DOHH2 (cell line): Measurements from ENCODE around the gene PRDM10.

Source experiments
- H3F3A ChIP-seq: fragments of 200-600 bp; sonication (generic), shearing (Covaris generic); 2 replicates; pipeline ENCODE4 v1.6.0; 2016; ENCODE audit warnings: antibody characterized with exemption, mild to moderate bottlenecking; ENCODE audit not compliant: control insufficient read depth, insufficient read depth
- H3K27ac ChIP-seq: fragments of 200-600 bp; sonication (generic); 2 replicates; pipeline ENCODE4 v1.5.1; 2014; ENCODE audit warnings: low read depth, mild to moderate bottlenecking, low read length, moderate library complexity
- H3K27me3 ChIP-seq: fragments of 200-600 bp; sonication (generic); 2 replicates; pipeline ENCODE4 v1.6.1; 2014; ENCODE audit warnings: mild to moderate bottlenecking, low read length, mixed read lengths; ENCODE audit not compliant: control insufficient read depth
- H3K36me3 ChIP-seq: fragments of 200-600 bp; sonication (generic); 2 replicates; pipeline ENCODE4 v1.6.1; 2014; ENCODE audit warnings: mild to moderate bottlenecking, low read length, moderate library complexity, mixed read lengths; ENCODE audit not compliant: control insufficient read depth
- H3K4me1 ChIP-seq: fragments of 200-600 bp; sonication (generic); 2 replicates; pipeline ENCODE4 v1.6.1; 2014; ENCODE audit warnings: mild to moderate bottlenecking, low read length, mixed read lengths; ENCODE audit not compliant: control insufficient read depth
- H3K4me2 ChIP-seq: fragments of 200-600 bp; sonication (generic); 2 replicates; pipeline ENCODE4 v1.6.0; 2014; ENCODE audit warnings: mild to moderate bottlenecking, low read length, moderate library complexity
- H3K4me3 ChIP-seq: fragments of 200-600 bp; sonication (generic); 2 replicates; pipeline ENCODE4 v1.5.1; 2014; ENCODE audit warnings: mild to moderate bottlenecking, low read length, mixed read lengths
- H3K79me2 ChIP-seq: fragments of 200-600 bp; sonication (generic); 2 replicates; pipeline ENCODE4 v1.6.1; 2014; ENCODE audit warnings: mild to moderate bottlenecking, low read length, mixed read lengths; ENCODE audit not compliant: control insufficient read depth
- H3K9me2 ChIP-seq: fragments of 200-600 bp; sonication (generic); replicated peaks from 2 replicates; pipeline ENCODE4 v1.6.1; 2014; ENCODE audit warnings: mild to moderate bottlenecking, low read length, mixed read lengths; ENCODE audit not compliant: control insufficient read depth
- H3K9me3 ChIP-seq: fragments of 200-600 bp; sonication (generic); 2 replicates; pipeline ENCODE4 v1.6.1; 2014; ENCODE audit warnings: antibody characterized with exemption, low read length, mixed read lengths; ENCODE audit not compliant: control insufficient read depth, insufficient read depth
- H4K20me1 ChIP-seq: fragments of 200-600 bp; sonication (generic); 2 replicates; pipeline ENCODE4 v1.6.0; 2014; ENCODE audit warnings: low read depth, mild to moderate bottlenecking, antibody characterized with exemption, low read length, moderate library complexity; ENCODE audit not compliant: control insufficient read depth, insufficient read depth
- CTCF ChIP-seq: fragments of 200-600 bp; sonication (generic); IDR thresholded peaks from one replicate; pipeline ENCODE4 v1.5.1; 2014; ENCODE audit warnings: antibody characterized with exemption, mild to moderate bottlenecking, low read depth, low read length; ENCODE audit not compliant: poor library complexity, severe bottlenecking
- EZH2phosphoT487 ChIP-seq: fragments of 200-600 bp; sonication (generic); IDR thresholded peaks from 2 replicates; pipeline ENCODE4 v1.6.1; 2017; ENCODE audit warnings: borderline replicate concordance, mild to moderate bottlenecking, antibody characterized with exemption, low read length, moderate library complexity, mixed read lengths

PRDM10 gene

GRCh38 chr11:130042093-130042591 lies 39.5 kb upstream of the PRDM10 start:
- no peaks in the 10 kb centered on the region for H3K79me2 ChIP-seq
- H3K4me3 ChIP-seq, result no peak overlapping the region
- no peak overlapping the region for H3K27ac ChIP-seq
- no peak for TF ChIP-seq CTCF
- no peak for TF ChIP-seq EZH2phosphoT487
- H4K20me1 ChIP-seq, result no peaks in the 10 kb centered on the region
- no peaks in the 10 kb centered on the region for H3K27me3 ChIP-seq
- H3K36me3 ChIP-seq, result no peaks in the 10 kb centered on the region
- peaks cover 21% of the 10 kb centered on the region for H3K4me1 ChIP-seq
- H3F3A ChIP-seq, result no peaks in the 10 kb centered on the region
- no peaks in the 10 kb centered on the region for H3K9me2 ChIP-seq
- H3K9me3 ChIP-seq, result no peaks in the 10 kb centered on the region
- peak overlapping the region; percentile 14 for H3K4me2 ChIP-seq

DNA sequence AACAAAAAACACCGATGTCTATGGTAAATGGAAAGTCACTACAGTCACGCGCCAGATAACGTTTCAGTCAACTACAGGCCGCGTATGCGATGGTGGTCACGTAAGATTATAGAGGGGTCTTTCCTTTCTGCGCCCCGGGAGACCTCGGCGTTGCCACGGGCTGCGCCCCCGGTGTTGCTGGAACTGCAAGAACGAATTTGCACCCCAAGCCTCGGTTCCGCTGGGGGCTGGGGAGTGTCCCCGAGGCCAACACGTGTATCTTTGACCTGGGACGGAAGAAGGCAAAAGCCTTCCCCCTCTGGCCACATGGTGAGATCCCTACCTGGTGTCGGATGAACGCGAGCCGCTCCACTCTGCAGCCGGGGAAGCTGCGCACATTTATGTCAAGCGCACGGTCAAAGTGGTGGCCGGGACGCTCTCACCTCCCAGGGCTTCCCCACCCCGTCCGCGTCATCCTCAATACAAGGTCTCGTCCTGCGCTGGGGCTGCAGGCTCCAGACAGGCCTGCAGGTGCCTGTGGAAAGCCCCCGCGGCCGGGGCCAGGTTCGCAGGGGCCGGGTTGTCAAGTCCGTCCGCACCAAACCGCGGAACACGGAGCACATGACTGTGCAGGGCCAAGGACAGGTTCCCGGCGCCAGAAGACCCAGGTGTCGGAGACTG lies 37.8 kb upstream of the PRDM10 start:
- Histone ChIP-seq H3K9me3 (no peaks in the 10 kb centered on the region), H3K79me2 (no peaks in the 10 kb centered on the region), H3K36me3 (no peaks in the 10 kb centered on the region), H3K27me3 (no peaks in the 10 kb centered on the region), H3K4me3 (no peak overlapping the region), H3F3A (no peaks in the 10 kb centered on the region), H3K27ac (no peak overlapping the region), H3K4me2 (no peak overlapping the region), H3K4me1 (peaks cover 25% of the 10 kb centered on the region), H4K20me1 (no peaks in the 10 kb centered on the region), H3K9me2 (no peaks in the 10 kb centered on the region)
- TF ChIP-seq CTCF (no peak), EZH2phosphoT487 (no peak)

- Histone ChIP-seq H3K4me1 (peaks cover 31% of the 10 kb centered on the region), H3F3A (no peaks in the 10 kb centered on the region), H3K4me2 (no peak overlapping the region), H3K36me3 (no peaks in the 10 kb centered on the region), H3K79me2 (no peaks in the 10 kb centered on the region), H3K9me2 (no peaks in the 10 kb centered on the region), H3K9me3 (no peaks in the 10 kb centered on the region), H3K4me3 (no peak overlapping the region), H4K20me1 (no peaks in the 10 kb centered on the region), H3K27ac (no peak overlapping the region), H3K27me3 (no peaks in the 10 kb centered on the region)
- TF ChIP-seq CTCF, result no peak
- no peak for TF ChIP-seq EZH2phosphoT487
These were observed 35.4 kb upstream of the PRDM10 start for GRCh38 chr11:130037881-130038585.
